GM21360 (cell line): ENCODE measurements around the gene DNM2.
A peak's percentile ranks its signal among the peaks of the same experiment; 100 is the strongest.
"Not testable (repeated sequence)": the region's sequence is repeated elsewhere in the genome, so short reads cannot be mapped to it uniquely, and the experiment has no call there.

Experiments
- ATAC-seq: cut with Tn5 transposase; IDR thresholded peaks from one replicate; pipeline ENCODE4 v1.9.1; 2021; ENCODE audit warnings: mild to moderate bottlenecking, moderate library complexity; ENCODE audit not compliant: unreplicated experiment

DNM2 gene

DNA sequence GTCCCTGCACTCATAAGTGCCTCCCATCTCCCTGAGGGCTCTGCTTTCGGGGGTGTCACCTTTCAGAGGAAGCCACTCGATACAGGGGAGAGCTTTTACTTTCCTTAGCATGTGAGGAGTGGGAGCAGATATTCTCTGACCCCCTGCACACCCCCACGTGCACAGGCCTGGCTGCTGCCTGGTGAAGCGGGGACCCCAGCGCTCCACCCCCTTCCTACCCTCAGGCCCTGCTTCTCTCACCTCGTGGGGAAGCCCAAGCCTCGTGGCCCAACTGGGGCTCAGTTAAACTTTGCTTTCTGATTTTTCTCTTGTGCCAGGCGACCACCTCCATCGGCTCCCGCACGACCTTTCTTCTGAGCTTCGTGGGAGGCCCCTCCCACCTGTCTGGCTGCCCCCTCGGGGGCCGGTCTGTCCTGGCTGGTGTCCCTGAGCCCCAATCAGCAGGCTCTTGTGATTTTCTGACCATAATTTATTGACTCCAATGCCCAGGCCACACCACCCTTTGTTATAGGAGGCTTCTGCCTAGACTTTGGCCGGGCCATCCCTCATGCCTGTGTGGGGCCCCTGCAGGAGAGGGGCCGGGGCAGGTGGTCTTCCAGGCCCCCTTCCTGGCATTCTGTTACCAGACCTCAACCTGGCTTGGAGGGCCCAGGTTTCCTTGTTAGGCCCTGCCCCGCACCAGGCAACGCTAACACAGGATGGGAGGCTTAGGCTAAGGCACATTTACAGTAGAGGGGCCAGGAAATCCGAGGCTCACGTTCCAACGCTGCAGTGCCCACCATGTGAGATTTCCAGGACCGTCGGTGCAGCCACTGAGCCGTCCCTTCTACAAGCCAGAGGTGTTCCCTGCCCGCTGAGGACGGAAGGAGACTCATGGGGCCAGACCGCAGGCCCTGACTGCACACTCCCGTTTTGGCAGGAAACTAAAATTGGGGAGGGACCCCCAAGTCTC, 114.4 kb downstream of the DNM2 start:
- no peak for ATAC-seq

DNA sequence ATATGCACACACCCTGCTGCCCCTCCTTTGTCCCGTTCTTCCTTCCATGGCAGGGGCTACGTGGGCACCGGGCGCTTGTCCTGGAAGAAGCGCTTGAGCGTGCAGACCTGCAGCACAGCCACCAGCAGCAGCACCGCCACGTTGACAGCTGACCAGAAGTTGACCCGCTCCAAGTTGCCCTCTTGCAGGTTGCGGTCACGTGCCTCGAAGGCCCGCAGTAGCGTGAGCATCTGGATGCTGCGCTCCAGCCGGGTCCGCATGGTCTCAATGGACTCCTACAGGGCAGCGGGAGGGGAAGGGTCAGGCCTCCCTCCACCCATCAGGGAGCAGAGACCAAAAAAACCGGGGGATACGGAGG, 115.0 kb downstream of the DNM2 start:
- no peak for ATAC-seq

DNA sequence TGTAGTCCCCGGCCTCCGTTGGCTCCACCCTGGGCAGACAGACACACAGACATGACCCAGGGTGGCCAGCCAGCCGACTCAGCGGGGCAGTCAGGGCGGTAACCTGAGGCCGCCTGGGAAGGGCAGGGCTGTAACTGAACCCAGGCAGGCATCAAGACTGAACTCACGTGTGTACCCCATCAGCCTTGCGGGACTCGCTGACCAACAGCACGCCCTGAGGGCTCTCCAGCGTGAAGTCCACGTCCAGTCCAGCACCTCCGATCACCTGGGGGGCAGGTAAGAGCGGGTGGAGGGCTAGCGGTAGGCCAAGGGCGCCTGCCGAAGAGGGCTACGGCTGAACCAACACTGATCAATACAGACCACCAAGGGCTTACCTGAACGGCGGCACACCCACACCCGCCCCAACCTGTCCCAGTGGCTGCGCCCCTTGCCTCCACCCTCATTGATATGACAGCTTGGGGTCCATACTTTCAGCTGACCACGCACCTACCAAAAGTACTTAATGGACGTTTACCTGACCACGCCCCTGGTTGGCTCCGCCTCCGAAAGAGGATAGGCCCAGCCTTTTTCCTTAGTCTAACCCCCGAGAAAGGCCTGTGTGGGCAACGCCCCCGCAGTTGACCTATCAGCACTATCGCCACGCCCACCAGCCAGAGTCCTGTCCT, 117.3 kb downstream of the DNM2 start:
- no peak for ATAC-seq

DNA sequence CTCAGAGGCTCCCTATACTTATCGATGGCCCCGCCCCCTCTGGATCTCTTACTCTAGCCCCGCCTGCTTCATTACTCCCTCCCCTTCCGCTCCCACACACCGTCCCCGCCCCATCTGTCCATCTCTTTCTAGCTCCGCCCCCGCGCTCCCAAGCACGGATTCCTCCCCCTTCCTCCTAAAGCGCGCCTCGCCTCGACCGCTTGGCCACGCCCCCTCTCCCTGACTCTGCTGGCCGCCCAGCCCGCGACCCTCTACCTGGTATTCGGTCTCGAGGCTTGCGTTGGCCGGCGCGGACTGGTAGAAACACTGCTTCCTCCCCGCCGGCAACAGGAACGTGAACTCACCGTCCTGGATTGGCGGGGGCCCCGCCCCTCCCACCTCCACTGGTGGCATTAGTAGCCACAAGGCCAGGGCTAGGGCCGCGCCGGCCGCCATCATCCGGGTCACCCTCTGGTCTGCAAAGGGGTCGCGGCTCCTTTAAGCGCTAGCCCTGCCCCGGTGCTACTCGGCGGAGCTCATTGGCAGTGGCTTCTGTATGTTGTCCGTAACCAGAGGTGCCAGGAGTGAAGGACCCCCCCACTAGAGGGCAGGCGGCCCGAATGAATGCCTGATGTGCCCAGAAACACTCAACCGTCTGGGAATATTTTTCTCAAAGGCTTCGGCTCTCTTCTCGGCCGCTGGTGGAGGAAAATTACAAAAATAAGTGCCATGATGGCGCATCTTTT, 118.0 kb downstream of the DNM2 start, which contains the start of gene TMED1:
TSS of gene TMED1 (minus strand) at position 459 of the 725 bp plus-strand sequence. CDS start at position 438, 21 bp downstream.
- ATAC-seq = peak; percentile 76

DNA sequence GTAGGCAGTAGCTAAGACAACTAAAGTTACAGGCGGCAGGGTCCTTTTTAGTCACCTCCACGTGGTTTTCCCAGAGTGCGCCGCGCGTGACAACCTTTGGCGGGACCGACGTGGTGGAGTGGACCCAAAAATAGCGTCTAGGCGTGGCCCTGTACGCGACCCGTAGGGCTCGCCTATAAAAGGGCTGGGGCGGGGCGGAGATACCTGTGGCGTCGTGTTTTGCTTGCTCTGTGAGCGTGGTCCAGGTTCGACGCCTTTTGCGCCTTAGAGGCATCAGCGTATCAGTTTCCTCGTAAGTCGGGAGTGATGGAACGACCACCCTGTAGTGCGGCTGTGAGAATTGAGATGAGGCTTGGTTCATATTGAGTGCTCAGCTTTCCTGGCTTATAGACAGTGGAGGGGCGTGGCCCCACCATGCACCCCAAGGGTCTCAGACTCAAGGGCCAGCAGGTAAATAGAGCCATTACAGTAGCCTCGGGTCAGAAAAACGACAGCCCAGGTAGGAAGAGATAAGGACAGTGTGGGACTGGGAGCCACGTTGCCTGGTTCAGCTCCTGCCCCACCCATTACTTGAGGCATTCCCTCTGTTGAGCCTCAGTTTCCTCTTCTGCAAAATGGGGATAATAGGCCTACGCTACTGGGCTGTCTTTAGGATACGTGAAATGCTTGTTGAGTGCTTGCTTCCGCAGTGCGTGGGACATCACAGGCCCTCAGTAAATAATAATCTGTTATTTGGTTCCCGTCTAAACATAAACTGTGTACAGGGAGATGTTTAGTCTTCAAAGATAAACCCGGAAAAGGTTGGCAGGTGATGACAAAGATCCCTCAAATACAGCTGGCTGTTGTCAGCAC, 118.8 kb downstream of the DNM2 start:
- no peak for ATAC-seq

DNA sequence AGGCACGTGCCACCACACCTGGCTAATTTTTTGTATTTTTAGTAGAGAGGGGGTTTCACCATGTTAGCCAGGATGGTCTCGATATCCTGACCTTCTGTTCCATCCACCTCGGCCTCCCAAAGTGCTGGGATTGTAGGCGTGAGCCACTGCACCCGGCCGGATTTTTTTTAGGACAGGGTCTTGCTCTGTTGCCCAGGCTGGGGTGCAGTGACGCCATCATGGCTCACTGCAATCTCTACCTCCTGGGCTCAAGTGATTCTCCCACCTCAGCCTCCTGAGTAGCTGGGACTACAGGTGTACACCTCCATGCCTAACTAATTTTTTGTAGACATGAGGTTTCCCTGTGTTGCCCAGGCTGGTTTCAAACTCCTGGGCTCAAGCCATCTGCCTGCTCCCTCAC, 119.8 kb downstream of the DNM2 start:
- ATAC-seq = not testable (repeated sequence)

DNA sequence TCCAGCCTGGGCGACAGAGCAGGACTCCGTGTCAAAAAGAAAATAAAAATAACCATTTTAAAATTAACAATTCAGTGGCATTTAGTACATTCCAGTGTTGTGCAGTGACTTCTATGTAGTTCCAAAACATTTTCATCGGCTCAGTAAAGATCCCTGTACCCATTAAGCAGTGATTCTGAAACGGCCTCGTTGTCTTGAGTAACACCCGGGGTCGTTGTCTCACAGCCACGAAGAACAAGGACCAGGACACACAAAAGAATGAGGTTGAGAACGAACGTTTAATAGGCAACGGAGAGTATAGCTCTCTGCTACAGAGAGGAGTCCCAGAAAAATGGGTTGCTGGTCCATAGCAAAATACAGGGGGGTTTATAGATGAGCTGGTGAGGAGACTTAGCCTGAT, 120.5 kb downstream of the DNM2 start:
- ATAC-seq = no peak

DNA sequence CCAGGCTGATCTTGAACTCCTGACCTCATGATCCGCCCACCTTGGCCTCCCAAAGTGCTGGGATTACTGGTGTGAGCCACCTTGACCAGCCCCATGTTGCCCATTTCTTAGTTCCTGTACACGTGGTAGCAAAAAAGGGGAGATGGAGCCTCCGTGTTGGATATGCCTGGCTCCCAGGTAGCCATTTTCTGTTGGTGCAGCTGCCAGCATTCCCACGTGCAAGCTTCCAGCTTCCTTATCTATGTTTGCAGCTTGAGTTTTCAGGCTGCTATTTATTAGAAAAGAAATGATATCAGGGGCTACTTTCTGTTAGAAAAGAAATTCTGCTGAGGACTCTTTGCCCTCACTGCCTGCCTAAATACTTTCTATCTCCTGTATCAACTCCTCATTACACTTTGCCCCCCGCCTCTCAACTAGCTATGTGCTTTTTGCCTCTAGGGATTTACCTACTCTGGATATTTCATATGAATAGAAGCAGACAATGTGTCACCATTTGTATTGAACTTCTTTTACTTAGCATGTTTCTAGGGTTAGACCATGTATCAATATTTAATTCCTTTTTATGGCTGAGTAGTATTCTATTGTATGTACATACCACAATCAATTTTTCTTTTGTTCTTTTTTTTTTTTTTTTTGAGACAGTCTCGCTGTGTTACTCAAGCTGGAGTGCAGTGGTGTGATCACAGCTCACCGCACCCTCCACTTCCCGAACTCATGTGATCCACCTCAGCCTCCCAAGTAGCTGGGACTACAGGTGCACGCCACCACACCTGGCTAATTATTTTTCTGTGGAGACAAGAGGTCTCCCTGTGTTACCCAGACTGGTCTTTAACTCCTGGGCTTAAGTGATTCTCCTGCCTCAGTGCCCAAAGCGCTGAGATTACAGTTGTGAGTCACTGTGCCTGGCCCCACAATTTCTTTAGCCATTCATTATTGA, 121.5 kb downstream of the DNM2 start:
- ATAC-seq = no peak

DNA sequence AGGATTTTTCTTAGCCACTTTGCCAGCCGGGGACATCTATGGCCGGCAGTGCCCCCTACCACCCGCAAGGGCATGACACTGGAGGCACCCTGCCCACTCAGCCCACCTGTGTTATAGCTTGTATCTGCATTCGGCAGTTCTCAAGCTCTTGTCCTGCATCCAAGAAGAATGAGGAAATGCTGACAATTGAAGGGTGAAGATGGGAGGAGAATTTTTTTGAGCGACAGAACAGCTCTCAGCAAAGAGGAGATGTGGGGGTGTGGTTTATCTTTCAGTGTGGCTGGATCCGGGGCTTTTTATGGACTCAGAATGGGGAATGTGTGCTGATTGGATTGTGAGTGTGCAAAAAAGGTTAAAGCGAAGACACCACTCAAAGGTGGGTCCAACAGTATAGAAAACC, 124.9 kb downstream of the DNM2 start:
- no peak for ATAC-seq

DNA sequence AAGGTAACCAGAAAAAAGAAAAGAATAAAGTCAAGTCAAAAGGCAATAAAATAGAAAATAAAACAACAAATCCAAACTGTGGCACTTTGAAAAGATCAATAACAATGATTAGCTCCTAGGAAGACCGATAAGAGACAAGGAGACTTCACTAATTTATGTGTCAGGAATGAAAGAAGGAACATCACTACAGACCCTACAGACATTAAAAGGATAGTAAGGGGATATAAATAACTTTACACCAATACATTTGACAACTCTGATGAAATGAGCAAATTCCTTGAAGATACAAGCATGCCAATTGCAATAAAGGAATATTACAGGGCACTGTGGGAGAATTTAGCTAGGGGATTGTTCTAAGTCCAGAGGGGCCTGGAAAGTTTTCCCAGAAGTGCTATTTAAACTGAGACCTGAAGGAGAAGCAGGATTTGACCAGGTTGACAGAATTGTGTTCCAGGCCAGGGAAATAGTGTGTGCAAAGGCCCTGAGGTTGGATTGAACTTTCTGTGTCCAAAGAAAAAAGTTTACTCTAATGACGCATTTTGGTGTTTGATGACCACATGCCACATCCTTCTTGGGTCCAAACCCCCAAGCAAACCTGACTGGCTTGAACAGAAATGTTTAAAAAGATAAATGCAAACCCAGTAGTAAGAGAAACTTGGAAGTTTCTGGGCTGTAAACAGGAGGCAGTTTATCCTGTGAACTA, 128.8 kb downstream of the DNM2 start:
- ATAC-seq = no peak

DNA sequence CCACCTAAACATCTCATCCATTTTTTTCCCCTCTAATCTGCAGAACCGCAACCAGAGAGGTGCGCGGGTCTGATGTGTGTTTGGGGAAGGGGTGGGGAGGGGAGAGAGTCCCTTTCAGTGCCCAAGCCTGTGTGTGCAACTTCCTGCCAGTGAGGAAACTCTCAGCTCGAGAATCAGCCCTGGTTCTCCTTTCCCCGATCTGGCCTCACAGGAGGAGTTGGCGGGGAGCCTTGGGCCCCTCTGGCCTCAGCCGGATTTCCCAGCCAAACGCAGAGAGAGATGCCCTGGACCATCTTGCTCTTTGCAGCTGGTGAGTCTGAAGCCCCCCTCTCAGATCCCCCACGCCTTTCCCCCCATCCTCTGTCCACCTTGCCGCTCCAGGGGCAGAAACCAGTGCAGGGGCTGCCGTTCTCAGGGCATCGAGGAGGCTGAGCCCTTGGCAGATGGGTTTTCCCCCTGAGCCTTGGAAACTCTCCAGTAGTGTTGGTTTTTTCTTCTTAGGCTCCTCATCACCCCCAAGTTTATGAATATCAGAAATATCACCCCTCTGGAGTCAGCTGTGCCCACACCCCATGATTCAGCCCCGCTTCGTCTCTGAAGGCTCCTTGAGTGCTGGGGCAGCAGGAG, 130.5 kb downstream of the DNM2 start, which contains the start of gene C19orf38:
TSS of gene C19orf38 (plus strand) at position 186 of the 627 bp plus-strand sequence. CDS start at position 280, 94 bp downstream.
- no peak for ATAC-seq

DNA sequence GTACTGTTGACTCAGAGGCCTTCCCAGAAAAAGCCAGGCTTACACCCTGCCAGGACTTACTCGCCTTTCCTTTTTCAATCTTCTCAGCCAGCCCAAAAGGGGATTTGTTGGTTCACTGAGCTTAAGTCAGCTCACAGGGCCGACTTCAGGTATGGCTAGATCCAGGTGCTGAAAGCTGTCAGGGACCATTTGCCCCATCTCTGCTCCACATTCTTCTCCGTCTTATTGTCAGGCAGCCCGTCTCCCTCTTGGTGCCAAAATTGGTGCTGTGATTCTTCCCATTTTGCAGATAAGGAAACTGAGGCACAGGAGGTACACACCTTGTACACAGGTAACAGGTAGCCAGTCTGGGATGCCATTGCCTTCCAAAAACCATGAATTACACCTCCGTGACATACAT, 132.8 kb downstream of the DNM2 start:
- no peak for ATAC-seq

DNA sequence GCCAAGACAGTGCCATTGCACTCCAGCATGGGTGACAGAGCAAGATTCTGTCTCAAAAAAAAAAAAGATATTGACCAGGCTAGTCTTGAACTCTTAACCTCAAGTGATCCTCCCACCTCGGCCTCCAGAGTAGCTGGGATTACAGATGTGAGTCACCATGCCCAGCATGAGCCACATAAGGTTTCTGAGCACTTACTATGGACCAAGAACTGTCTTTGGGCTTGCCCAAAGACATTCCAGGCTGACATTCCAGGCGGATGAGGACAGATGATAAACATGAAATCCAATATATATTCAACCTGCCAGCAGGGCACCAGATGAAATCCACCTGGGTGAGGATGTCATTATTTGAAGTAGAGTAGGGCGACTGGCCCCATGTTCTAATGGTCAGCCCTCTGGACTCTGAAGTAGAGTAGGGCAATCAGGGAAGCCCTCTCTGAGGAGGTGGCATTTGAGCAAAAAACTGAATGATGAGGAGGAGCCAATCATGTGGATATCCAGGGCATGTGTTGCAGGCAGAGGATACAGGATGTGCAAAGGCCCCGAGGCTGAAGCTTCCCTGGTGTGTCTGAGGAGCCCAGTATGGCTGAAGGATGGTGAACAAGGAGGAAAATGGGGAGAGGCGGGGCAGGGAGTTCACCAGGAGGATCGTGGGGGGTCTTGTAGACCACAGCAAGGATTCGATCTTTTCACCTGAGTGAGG, 134.4 kb downstream of the DNM2 start:
- no peak for ATAC-seq

DNA sequence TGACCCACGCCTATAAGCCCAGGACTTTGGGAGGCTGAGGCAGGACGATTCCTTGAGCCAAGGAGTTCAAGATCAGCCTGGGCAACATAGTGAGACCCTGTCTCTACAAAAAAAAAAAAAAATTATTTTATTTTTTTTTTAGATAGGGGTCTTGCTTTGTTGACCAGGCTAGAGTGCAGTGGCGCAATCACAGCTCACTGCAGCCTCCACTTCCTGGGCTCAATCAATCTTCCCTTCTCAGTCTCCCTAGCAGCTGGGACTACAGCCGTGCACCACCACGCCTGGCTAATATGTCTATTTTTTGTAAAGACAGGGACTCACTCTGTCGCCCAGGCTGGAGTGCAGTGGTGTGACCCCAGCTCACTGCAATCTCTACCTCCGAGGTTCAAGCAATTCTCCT, 135.1 kb downstream of the DNM2 start:
- no peak for ATAC-seq

DNA sequence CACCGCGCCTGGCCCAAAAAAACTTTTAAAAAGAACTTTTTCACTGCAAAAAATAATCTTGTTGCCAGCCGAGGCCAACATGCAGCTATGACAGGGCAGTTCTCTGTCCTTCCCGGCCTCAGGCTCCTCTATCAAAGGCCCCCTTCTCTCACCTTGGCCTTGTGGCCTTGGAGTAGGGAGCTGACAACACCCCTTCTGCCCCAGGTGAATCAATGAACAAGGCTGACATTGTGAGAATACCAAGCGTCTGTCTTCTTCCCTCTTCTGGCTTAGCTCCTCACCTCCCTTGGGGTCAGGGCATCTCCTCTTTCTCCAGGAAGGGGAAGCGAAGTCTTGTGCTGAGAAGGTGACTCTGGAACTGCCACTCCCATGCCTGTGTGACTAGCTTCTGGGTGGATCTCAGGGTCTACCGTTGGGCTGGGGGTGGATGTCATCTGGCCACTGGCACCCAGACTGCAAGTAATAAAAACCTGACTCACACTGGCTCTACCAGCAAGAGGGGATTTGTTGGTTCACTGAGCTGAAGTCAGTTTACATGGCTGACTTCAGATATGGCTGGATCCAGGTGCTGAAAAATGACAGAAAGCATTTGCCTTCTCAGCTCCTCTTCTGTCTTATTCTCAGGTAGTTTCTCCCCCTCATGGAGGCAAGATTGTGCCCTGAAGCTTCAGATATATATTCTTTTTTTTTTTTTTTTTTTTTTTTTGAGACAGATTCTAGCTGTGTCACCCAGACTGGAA, 136.6 kb downstream of the DNM2 start:
- ATAC-seq = no peak

DNA sequence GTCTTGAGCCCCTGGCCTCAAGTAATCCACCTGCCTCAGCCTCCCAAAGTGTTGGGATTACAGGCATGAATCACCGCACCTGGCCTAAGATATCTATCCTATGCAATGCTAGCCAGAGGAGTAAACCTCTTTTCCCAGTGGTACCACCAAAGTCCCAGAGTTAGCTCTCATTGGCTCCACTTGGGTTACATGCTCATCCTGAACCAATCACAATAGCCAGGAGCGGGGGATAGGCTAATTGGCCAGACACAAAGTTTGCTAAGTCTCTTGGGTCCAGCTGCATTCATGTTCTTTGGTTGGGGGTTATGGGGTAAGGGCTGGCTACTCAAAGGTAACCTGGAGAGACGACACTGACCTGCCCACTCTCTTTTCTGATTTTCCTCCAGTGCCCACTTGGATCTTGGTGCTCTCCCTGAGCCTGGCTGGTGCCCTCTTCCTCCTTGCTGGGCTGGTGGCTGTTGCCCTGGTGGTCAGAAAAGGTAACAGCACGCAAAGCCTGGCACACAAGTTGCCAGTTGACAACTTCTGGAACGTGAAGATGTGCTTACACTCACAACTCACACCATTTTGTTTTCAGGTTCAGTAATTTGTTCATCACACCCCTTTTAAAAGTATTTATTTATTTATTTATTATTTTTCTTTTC, 138.1 kb downstream of the DNM2 start:
- no peak for ATAC-seq
